GM19193 (cell line): ENCODE data around the gene SETBP1.

Experiments
- POLR2A ChIP-seq: IDR thresholded peaks from 4 replicates; pipeline ENCODE4 v1.6.1; 2011; ENCODE audit not compliant: insufficient read depth, insufficient read length; ENCODE audit errors: extremely low read depth

Gene SETBP1

DNA sequence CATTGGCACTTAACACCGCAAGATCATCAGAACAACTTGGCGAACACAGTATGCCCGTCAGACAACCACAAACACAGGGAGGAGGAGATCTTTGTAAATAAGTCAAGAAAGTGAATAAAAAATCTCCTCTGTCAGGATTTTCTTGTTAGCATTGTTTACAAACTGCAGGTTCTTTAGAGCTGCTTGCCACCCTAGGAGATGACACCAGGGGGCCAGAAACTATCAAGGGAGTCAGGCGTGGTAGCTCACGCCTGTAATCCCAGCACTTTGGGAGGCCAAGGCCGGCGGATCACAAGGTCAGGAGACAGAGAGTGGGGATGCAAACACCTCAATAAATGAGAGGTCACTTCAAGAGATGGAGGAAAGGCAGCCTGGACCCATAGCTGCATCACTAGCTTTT lies 428.1 kb downstream of the SETBP1 start:
- TF ChIP-seq POLR2A, result no peak

GRCh38 chr18:45109271-45109670 lies 428.6 kb downstream of the SETBP1 start:
- TF ChIP-seq POLR2A, result no peak

- TF ChIP-seq POLR2A, result no peak
Observed at GRCh38 chr18:45109706-45110105, 429.0 kb downstream of the SETBP1 start.

DNA sequence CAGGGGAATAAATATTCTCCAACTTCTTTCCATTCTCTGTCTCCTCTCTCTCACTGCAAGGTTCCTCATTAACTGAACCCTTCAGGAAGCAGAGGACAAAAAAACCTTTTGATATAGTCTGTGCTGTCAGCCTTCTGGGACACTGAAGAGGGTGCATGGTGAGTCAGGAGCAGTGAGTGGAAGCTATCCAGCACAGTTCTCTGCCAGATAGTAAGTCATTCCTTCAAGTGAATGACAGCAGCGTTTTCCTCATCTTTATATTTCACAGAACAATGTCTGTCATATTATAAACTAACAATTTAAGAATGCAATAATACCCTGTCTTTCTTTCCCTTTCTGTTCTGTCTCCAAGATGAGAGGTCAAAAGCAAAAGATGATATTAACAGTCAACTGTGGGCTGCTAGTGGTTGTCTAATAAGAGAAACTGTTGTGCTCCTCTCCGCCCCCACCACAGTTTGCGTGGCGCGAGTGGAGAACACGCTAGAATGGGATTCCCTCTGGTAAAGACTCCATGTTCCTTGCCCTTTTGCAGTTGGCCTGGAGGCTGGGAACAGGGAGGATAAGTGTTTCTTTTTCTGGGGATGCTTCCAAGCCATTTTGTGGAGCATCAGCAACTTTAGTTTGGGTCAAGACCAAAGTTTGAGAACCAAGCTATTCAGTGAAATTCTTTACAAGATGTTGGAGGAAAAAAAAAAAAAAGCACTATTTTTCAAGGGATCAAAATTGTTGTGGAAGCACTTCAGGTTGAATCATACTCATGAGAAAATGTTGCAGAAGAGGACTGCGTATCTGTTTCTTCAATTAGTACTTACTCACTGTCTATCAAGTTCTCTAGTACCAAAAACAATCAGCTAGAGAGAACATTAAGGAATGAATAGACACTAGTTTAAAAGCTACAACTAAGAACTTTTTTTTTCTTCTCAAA lies 430.2 kb downstream of the SETBP1 start:
- TF ChIP-seq POLR2A, result no peak

GRCh38 chr18:45111502-45111848 lies 430.8 kb downstream of the SETBP1 start:
- no peak for TF ChIP-seq POLR2A

DNA sequence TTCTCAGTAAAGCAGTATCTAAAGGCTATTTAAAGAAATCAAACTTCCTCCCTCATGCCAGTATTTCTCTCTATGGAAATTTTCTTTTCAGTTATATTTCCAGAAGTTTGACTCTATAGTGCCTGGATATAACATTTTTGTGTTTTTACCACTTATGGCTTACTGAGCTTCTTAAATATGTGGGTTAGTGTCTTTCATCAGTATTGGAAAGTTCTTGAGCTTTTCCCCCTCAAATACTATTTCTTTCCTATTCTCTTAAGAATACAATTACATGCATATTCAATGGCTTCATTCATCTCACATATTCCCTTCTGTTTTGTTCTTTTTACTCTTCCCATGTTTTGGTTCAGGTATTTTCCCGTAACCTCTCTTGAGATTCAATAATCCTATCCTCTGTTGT lies 432.0 kb downstream of the SETBP1 start:
- no peak for TF ChIP-seq POLR2A

DNA sequence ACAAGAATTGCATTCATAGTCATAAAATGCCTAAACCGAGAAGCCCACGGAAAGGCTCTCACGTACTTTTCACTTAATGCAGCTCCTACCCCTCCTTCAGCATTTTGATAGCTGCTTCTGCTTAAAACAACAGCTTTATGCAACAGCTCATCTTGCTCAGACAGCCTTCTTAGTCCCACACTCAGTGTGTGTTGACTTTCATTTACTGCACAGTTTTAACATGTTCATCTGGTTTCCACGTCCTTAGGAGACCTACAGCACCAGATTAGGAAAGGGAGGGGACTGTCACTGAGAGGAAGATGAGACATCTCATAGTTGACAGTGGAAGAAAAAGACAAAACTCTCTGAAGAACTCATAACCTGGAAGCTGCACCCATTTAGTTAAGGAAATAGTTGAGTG lies 435.4 kb downstream of the SETBP1 start:
- TF ChIP-seq POLR2A, result no peak
